K562 (cell line): Measurements from ENCODE around the gene LST1. TPM values are rescaled to one million over a fixed set of nuclear protein-coding genes. Genes with fewer than 3 reads are reported as not detected.
A peak's percentile ranks its signal among the peaks of the same experiment; 100 is the strongest.

Source experiments
- ARID4B ChIP-seq: sonication (generic); formaldehyde crosslinking; IDR thresholded peaks from 2 replicates; pipeline ENCODE4 v1.8.0; 2022; ENCODE audit warnings: mild to moderate bottlenecking, missing genetic modification reagents
- DPF2 ChIP-seq: fragments of 450-650 bp; IDR thresholded peaks from 2 replicates; pipeline ENCODE4 v1.6.1; 2016
- HDAC2 ChIP-seq: fragments of 450-650 bp; IDR thresholded peaks from 2 replicates; pipeline ENCODE4 v1.6.1; 2016; ENCODE audit warnings: mild to moderate bottlenecking
- PCBP2 ChIP-seq: fragments of 200-400 bp; formaldehyde crosslinking; IDR thresholded peaks from 2 replicates; pipeline ENCODE4 v1.6.1; 2018; ENCODE audit warnings: low read length, low read depth, mild to moderate bottlenecking, moderate library complexity; ENCODE audit not compliant: poor library complexity, severe bottlenecking
- POLR2AphosphoS5 ChIP-seq: IDR thresholded peaks from 2 replicates; pipeline ENCODE4 v1.6.1; 2011; ENCODE audit warnings: mild to moderate bottlenecking, low read depth, low read length, moderate library complexity; ENCODE audit not compliant: control insufficient read depth, insufficient read depth
- PTRF ChIP-seq: fragments of 450-650 bp; IDR thresholded peaks from 2 replicates; pipeline ENCODE4 v1.6.1; 2016; ENCODE audit warnings: mild to moderate bottlenecking, missing genetic modification characterization, missing compliant biosample characterization
- SAP30 ChIP-seq: fragments of 200-600 bp; sonication (generic); IDR thresholded peaks from 2 replicates; pipeline ENCODE4 v1.6.1; 2012; ENCODE audit warnings: borderline replicate concordance, low read depth, mild to moderate bottlenecking, moderate library complexity, low read length, control low read depth, inconsistent platforms; ENCODE audit not compliant: insufficient read depth, poor library complexity, severe bottlenecking
- SMARCB1 ChIP-seq: IDR thresholded peaks from 2 replicates; pipeline ENCODE4 v1.6.1; 2011; ENCODE audit warnings: improper control_type of control experiment, low read depth; ENCODE audit not compliant: insufficient read length
- THAP12 ChIP-seq: fragments of 250-450 bp; sonication (Bioruptor Pico); IDR thresholded peaks from 2 replicates; pipeline ENCODE4 v1.9.0; 2021; ENCODE audit warnings: mild to moderate bottlenecking, inconsistent platforms
- UBTF ChIP-seq, 2 experiments: IDR thresholded peaks; 2 replicates each; pipeline ENCODE4 v1.6.1; 2012; ENCODE audit warnings: improper control_type of control experiment in 2 of 2, low read depth in 2 of 2, low read length in 2 of 2, borderline replicate concordance in 1 of 2
- ZFPM2 ChIP-seq: fragments of 250-450 bp; sonication (Bioruptor Pico); IDR thresholded peaks from 2 replicates; pipeline ENCODE4 v1.5.1; 2022; ENCODE audit warnings: mild to moderate bottlenecking
- polyA plus RNA-seq, 8 experiments: library from polyadenylated mRNA; depleted of rRNA in 4 of 8; stranded (reverse) in 5 of 8; unstranded in 3 of 8; fragments of >200 nt; fragmentation: Nextera tagmentation in 2 of 8; fragmentation: Illumina TruSeq in 1 of 8; extraction: Ambion mirVana in 2 of 8; extraction: Trizol in 1 of 8; gene quantifications; 2 replicates each; pipeline versions ENCODE4 v1.2.1 to v1.2.3, GENCODE V29; 2011 to 2014; ENCODE audit warnings: inconsistent platforms in 1 of 8, missing spikeins in 1 of 8
- total RNA-seq, 7 experiments: library from RNA; depleted of rRNA in 6 of 7; stranded (reverse); fragments of >200 nt in 6 of 7; fragmentation: Illumina TruSeq in 2 of 7; extraction: Trizol in 2 of 7; gene quantifications; 2 replicates each; pipeline versions ENCODE4 v1.2.1 to v1.2.3, GENCODE V29; 2011 to 2021; ENCODE audit warnings: low replicate concordance in 1 of 7
- TF ChIP-seq, protein P1 (sequence below): fragments of 450-650 bp; formaldehyde crosslinking; IDR thresholded peaks from 2 replicates; pipeline ENCODE4 v1.4.0; 2022; ENCODE audit warnings: missing genetic modification characterization
- TF ChIP-seq, protein P2 (sequence below), 2 experiments: fragments of 450-650 bp; IDR thresholded peaks; 2 replicates each; pipeline ENCODE4 v1.6.1; 2016

The LST1 gene
- total and polyA plus RNA-seq, 9 of the 15 experiments (the other 6 are each of a cell fraction or from before 2014, with no cell fraction given): 0.82 to 7.8 (median 1.7) TPM

DNA sequence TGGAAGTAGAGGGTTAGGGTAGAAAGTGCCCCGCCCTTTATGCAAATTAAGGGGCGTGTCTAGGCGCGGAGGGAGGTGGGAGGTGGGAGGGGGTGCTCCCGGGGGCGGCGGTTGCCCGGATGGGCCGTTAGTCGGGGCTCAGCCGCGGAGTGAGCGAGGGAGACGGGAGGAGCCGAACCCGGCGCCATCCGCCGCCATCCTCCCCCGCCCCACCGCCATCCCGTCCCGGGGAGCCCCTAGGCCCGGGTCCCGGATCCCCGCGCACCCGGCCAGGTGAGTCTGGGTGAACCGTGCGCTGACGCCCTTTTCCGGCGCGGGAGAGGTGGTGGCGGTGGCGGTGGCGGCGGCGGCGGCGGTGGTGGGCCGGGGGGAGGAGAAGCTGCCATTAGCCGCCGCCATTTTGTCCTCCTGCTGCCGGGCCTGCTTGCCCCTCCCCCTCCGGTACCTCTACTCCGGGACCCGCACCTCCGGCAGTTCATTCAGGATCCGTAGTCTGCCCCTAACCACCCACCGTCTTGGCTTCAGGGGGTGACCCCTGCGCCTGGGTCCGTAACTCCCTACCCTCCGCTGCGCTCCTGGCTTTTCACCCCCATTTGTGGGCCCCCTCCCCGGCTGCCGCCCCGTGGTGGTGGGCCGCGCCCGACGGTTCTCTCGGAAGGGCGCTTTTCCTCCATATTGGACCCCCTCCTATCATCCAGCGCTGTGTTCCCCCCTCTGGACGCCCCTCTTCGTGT lies 34.7 kb downstream of the LST1 start, which contains the start of gene PRRC2A (continued):
- TF ChIP-seq ARID4B: 0 out of 2 replicates have a peak, but pooled peaks have one; percentile 60
- TF ChIP-seq THAP12 (CRISPR knock-in tag): peak; percentile 75
- TF ChIP-seq HDAC2: peak; percentile 55; the same call in 1 of the 2 replicates
- TF ChIP-seq PTRF (tag): no peak
- TF ChIP-seq DPF2: 0 out of 2 replicates have a peak, but pooled peaks have one; percentile 42
- TF ChIP-seq, protein P1, sequence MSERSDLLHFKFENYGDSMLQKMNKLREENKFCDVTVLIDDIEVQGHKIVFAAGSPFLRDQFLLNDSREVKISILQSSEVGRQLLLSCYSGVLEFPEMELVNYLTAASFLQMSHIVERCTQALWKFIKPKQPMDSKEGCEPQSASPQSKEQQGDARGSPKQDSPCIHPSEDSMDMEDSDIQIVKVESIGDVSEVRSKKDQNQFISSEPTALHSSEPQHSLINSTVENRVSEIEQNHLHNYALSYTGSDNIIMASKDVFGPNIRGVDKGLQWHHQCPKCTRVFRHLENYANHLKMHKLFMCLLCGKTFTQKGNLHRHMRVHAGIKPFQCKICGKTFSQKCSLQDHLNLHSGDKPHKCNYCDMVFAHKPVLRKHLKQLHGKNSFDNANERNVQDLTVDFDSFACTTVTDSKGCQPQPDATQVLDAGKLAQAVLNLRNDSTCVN (CRISPR knock-in tag): peak; percentile 78; the same call in 1 of the 2 replicates
- TF ChIP-seq SAP30: peak; percentile 66
- peak; percentile 79 for TF ChIP-seq POLR2AphosphoS5
- peak; percentile 39 for TF ChIP-seq PCBP2
- TF ChIP-seq ZFPM2 (CRISPR knock-in tag): 0 out of 2 replicates have a peak, but pooled peaks have one; percentile 80
- no peak for TF ChIP-seq SMARCB1
- TF ChIP-seq, protein P2, sequence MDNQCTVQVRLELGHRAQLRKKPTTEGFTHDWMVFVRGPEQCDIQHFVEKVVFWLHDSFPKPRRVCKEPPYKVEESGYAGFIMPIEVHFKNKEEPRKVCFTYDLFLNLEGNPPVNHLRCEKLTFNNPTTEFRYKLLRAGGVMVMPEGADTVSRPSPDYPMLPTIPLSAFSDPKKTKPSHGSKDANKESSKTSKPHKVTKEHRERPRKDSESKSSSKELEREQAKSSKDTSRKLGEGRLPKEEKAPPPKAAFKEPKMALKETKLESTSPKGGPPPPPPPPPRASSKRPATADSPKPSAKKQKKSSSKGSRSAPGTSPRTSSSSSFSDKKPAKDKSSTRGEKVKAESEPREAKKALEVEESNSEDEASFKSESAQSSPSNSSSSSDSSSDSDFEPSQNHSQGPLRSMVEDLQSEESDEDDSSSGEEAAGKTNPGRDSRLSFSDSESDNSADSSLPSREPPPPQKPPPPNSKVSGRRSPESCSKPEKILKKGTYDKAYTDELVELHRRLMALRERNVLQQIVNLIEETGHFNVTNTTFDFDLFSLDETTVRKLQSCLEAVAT (IDR thresholded peaks at IDR 0.05): peak in 1 of 2 experiments; percentile 16; a peak in 1 of 4 replicates
- peak in 1 of 2 experiments; percentile 62; a peak in 1 of 4 replicates for TF ChIP-seq UBTF (IDR thresholded peaks at IDR 0.05; ENCODE audit: borderline replicate concordance in 1 of 2, low read depth in 2 of 2, low read length in 2 of 2)
